Nucleus accumbens (tissue), 56 donors: ENCODE measurements around the gene MCF2L2.

Experiments
- DNase-seq, 56 donors: peaks; one replicate each; lab custom pipeline; 2025; lab: John Stamatoyannopoulos, UW

Gene MCF2L2

GRCh38 chr3:183410759-183411158, 17.7 kb downstream of the MCF2L2 start:
- no peak for DNase-seq

DNA sequence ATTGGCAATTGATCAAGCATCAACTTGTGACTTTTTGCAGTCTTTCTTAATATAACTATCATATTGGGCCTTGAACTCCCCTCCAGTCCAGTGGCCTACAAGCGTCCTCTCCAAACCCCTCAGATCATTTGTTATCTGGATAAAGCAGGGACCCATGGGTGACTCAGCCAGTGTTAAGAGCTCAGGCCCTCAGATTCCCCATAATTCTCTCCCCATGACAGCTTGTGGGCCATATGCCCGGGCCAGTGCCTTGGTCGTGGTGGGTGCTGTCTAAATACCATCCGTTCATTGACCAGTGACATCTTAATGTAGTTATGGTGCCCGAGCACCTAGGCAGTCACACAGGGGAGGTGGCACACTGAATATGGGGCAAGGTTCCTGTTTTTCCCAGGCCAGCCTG, 18.1 kb downstream of the MCF2L2 start:
- no peak for DNase-seq

DNA sequence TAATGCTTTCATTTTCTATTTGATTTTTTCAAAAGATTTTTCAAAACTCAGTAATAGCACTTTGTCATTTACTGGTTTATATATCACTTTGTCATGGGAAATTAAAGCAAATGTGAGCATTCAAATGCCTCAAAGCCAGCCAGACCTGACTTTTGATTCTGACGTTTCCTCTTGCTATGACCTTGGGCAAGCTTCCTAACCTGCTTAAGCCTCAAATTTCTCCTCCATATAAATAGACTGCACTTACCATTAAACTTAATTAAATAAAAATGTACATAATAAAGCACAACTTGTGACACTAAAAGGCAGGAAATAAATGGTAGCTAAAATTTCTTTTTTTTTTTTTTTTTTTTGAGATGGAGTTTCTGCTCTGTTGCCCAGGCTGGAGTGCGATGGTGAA, 19.2 kb downstream of the MCF2L2 start:
- no peak for DNase-seq

- no peak for DNase-seq
These were observed 26.7 kb downstream of the MCF2L2 start for GRCh38 chr3:183401678-183402077.

DNA sequence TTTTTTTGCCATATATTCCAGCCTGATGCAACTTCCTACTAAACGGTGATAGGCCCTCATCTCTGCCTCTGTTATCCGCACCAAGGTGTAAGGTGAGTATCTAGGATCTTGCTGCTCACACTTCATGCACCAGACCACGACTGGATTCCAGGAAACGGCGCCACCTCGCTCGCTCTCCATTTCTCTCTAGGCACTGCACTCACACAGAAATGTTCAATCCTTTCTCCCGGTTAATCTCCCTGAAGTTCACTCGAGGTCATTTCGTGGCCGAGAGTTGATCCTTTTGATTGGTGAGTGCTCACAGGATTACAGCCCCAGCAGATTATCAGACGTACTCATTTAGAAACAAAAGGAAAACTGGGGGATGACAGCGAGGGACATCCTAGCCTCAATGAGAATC, 28.1 kb downstream of the MCF2L2 start:
- DNase-seq: no peak

DNA sequence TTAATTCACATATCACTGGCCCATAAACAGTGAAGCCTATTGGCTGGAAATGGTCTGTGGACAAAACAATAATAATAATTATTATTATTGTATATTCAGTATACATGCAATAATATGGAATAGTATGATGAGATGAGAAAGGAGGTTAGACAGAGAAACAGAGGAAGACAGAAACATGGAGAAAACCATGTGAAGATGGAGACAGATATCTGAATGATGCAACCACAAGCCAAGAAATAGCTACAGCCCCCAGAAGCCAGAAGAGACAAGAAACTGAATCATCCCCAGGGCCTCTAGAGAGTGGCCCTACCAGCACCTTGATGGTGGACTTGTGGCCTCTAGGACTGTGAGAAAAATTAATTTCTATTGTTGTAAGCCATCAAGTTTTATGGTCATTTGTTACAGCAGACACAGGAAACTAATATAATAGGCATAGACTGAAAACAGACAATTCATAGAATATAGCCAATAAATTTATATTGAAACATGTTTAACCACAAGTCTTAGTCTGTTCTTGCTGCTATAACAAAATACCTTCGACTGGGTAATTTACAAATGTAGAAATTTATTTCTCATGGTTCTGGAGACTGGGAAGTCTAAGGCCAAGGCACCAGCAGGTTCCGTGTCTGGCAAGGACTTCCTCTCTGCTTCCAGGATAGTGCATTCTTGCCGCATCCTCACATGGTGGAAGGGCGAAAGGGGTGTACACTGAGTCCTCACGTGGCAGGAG, 31.6 kb downstream of the MCF2L2 start:
- no peak for DNase-seq

- no peak for DNase-seq
These were observed 34.3 kb downstream of the MCF2L2 start for GRCh38 chr3:183394150-183394549.

DNA sequence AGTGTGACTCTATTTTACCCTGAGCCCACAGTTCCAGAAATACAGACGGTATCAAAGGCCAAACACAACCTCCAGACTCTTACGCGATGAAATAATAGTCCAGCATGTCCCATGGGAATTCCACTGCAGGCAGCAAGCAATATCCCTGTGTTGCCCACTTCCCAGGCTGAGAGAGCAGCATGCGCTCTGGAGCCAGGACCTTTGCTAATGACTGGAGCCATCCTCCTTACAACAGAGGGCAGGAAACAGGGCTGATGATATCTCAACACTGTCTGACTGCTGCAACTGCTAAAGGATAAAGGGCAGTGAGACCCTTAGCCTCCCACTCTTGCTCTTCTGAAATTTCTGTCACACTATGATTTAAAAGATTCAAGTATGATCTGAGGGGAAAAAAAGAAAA, 34.8 kb downstream of the MCF2L2 start:
- no peak for DNase-seq

DNA sequence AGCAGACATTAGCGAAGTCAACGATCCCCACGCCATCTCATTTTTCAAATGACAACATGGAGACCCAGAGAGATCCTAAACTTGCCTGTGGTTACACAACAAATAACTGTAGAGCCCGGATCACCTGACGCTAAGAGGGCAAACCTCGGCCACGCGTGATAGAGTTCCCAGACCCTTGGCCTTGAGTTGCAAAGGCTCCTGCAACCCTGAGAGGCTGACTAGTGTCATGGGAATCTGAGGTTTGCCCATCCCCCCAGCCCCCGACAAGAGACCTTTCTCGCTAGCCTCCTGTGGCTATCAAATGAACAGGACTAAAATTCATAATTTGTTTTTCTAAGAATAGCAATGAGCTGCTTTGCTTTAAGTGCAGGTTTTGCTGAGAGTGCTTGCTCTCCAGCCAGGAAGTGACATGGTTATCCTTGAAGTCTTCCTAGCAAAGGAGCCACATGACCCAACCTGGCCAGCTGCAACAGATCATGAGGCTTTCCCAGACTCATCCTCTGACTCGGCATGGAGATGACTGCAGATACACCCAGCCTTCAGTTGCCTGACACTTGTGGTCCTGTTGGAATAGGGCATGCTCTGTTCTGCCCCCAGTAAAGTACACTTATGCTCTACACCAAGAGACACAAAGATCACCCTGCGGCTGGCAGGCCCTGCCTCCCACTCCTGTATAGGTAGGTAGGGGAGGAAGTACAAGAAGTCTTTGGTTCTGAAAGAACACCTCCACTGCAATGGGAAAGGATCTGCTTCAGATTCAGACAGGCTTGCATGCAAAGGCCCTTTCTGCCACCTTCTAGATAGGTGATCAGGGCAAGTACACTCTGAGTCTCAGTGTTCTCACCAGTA, 36.0 kb downstream of the MCF2L2 start:
- no peak for DNase-seq

GRCh38 chr3:183391460-183391859, 37.0 kb downstream of the MCF2L2 start:
- DNase-seq: no peak

- no peak for DNase-seq
These were observed 37.6 kb downstream of the MCF2L2 start for GRCh38 chr3:183390844-183391243.

DNA sequence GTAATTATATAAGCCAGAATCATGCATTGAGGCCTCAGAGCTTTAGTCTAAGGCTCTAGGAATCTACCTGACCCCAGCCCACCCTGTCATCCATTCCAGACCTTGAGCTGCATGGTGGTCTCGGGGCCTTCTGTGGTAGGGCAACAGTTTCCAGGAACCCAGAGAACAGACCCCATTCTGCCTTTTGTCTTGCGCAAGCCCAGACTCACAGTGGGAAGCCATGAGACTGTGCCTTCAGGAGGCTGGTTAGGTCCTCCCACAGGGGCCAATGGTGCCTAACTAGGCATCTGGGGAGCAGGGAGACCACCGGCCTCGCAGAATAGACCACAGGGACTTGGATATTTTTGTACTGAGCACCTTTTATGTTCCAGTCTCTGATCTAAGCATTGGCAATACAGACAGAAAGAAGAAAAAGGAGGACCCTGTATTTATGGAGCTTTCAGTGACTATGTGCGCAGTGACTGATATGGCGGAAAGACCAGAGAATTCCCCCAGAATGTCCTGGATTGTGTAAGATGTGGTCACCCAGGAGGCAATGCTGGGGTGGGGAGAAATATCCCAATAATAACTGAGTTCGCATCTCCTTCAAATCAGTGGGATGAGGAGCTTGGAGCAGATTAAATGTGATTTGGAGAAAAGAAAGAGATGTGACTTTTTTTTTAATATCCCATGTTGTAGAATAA, 40.1 kb downstream of the MCF2L2 start:
- DNase-seq: no peak

GRCh38 chr3:183387797-183388196, 40.6 kb downstream of the MCF2L2 start:
- DNase-seq: no peak

GRCh38 chr3:183386651-183387050, 41.8 kb downstream of the MCF2L2 start:
- DNase-seq: peak in 14 of 56 donors; percentile 9 to 58 (median 18)

DNA sequence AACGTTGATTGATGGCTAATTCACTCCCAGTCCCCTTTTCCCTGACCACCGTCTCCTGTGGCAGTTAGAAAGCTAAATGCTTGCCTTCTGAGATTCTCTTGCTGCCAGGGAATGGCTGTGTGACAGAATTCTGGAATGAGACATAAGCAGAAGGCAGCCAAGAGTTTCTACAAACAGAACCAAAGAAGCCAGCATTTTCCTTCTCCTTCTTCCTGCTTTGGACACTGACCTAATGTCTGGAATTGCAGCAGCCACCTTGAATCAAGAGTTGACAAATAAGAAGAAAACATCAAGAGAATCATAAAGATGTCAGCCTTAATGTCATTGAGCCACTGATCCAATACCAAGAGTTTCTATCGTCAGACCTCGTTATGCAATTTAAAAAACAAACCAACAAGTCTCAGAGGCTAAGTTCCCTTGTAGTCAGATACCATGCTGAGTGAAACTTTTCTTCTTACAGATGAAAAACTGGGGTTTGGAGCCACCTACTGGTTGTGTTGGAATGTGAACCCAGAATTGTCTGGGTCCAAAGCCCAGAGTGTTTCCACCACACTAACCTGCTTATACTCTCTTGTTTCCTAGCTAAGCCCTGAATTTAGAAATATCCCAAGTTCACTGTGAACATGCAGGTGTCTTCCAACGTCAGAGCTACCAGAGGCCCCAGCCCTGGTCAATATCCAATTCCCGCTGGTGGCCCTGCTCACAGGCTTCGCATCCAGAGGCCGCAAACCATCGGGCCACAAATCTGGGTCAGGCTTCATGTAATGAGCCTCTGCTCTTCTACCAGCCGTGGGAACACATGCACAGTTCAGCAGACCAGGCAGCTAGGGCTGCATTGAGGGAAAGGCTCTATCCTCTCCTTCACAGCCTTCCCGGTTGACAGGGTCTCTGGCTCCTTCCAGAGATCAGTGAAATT, 42.5 kb downstream of the MCF2L2 start:
- DNase-seq: peak in 24 of 56 donors; percentile 4 to 66 (median 20)

DNA sequence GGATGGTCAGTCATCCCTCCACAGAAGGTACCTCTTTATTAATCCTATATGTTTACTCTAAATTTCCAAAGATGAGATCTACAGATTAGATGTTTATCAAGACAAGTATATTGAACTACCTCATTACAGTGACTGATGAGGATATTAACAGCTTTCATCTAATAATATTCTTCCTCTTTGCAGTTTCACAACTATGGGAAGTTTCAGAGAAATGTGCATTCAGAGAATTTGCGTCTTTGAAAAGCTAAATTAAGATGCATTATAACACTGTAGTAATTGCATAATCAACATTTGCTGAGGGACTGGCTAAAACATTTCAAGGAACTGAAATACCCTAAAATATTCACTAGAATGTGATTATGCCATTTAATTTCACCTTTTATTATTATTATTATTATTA, 46.7 kb downstream of the MCF2L2 start:
- DNase-seq: no peak

GRCh38 chr3:183381179-183381578, 47.2 kb downstream of the MCF2L2 start:
- DNase-seq: peak in 1 of 56 donors; percentile 9

GRCh38 chr3:183378951-183379350, 49.5 kb downstream of the MCF2L2 start:
- no peak for DNase-seq

DNA sequence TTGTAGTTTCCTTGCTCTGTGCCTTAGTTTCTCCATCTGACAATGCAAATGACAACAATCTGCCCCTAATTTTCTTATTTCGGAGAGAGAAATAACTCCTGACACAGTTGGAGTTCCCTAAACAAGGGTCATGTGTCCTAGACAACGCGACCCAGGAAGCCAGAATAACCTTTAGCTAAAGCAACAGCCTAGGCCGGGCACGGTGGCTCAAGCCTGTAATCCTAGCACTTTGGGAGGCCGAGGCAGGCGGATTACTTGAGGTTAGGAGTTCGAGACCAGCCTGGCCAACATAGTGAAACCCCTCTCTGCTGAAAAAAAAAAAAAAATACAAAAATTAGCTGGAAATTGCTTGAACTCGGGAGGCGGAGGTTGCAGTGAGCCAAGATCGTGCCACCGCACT, 49.9 kb downstream of the MCF2L2 start:
- DNase-seq: no peak

DNA sequence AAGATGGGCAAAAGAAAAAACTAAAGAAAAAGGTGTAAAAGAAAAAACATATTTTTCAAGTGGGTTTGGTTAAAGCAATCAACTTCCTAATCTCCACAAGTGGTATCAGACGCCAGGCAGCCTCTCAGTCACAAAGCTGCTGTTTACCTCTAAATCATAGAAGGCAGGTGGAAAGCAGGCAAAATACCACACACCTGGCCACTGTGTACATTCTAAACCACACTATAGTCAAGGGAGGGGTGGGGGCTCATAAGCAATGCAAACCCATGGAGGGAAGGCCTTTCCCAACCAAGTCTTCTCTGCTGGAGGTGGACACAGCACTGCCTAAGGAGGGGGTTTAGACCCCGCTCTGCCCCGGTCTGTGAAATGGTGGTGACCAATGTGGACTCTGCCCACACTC, 50.4 kb downstream of the MCF2L2 start:
- DNase-seq: no peak
